ENCODE data around the gene MARF1. TPM values are rescaled to one million over a fixed set of nuclear protein-coding genes. Genes with fewer than 3 reads are reported as not detected.
"Not testable (repeated sequence)": the region's sequence is repeated elsewhere in the genome, so short reads cannot be mapped to it uniquely, and the experiment has no call there.

The MARF1 gene
- polyA plus RNA-seq, 1 donor: 36.0 TPM

- no peak for DNase-seq (ENCODE audit: low read depth)
Measured at GRCh38 chr16:15599303-15600070, 43.5 kb downstream of the MARF1 start.

GRCh38 chr16:15598648-15599190 is 44.2 kb downstream of the MARF1 start:
- no peak for DNase-seq (ENCODE audit: low read depth)

GRCh38 chr16:15597822-15598647 is 44.9 kb downstream of the MARF1 start:
- DNase-seq (ENCODE audit: low read depth): no peak

GRCh38 chr16:15597135-15597534 is 45.8 kb downstream of the MARF1 start:
- no peak for DNase-seq (ENCODE audit: low read depth)

GRCh38 chr16:15594711-15595320 is 48.1 kb downstream of the MARF1 start:
- no peak for DNase-seq (ENCODE audit: low read depth)

GRCh38 chr16:15593235-15593634 is 49.7 kb downstream of the MARF1 start:
- DNase-seq (ENCODE audit: low read depth): no peak

GRCh38 chr16:15592324-15592723 is 50.6 kb downstream of the MARF1 start:
- no peak for DNase-seq (ENCODE audit: low read depth)

GRCh38 chr16:15587152-15587825 is 55.7 kb downstream of the MARF1 start:
- DNase-seq (ENCODE audit: low read depth): no peak

GRCh38 chr16:15586716-15587115 is 56.2 kb downstream of the MARF1 start:
- DNase-seq (ENCODE audit: low read depth): no peak

GRCh38 chr16:15585956-15586355 is 57.0 kb downstream of the MARF1 start:
- no peak for DNase-seq (ENCODE audit: low read depth)

GRCh38 chr16:15583526-15583925 is 59.4 kb downstream of the MARF1 start:
- no peak for DNase-seq (ENCODE audit: low read depth)

- no peak for DNase-seq (ENCODE audit: low read depth)
Measured at GRCh38 chr16:15581127-15581815, 61.7 kb downstream of the MARF1 start.

- no peak for DNase-seq (ENCODE audit: low read depth)
Measured at GRCh38 chr16:15578824-15579223, 64.1 kb downstream of the MARF1 start.

GRCh38 chr16:15576960-15577958 is 65.7 kb downstream of the MARF1 start:
- DNase-seq (ENCODE audit: low read depth): no peak

- no peak for DNase-seq (ENCODE audit: low read depth)
Measured at GRCh38 chr16:15575293-15576049, 67.5 kb downstream of the MARF1 start.

- no peak for DNase-seq (ENCODE audit: low read depth)
Measured at GRCh38 chr16:15574614-15574948, 68.4 kb downstream of the MARF1 start.

GRCh38 chr16:15573896-15574613 is 68.9 kb downstream of the MARF1 start:
- DNase-seq (ENCODE audit: low read depth): not testable (repeated sequence)

- DNase-seq (ENCODE audit: low read depth): no peak
Measured at GRCh38 chr16:15573274-15573895, 69.6 kb downstream of the MARF1 start.
